CD4-positive, alpha-beta T cell (primary cell): Measurements from ENCODE around the gene CX3CL1. TPM values are rescaled to one million over a fixed set of nuclear protein-coding genes. Genes with fewer than 3 reads are reported as not detected.

Experiments used
- ATAC-seq: fragments of 200-7000 bp; cut with Tn5 transposase; one replicate; pipeline ENCODE4 v1.10.0; 2022; ENCODE audit warnings: mild to moderate bottlenecking; ENCODE audit not compliant: poor library complexity
- CTCF ChIA-PET: fragments of 350-600 bp; sonication (Branson Sonifier 250); formaldehyde crosslinking; loops from one replicate; lab custom pipeline; 2021; ENCODE audit warnings: antibody characterized with exemption, inconsistent platforms; lab: Charles Lee
- POLR2A ChIA-PET: fragments of 350-600 bp; sonication (Branson Sonifier 250); formaldehyde crosslinking; loops from one replicate; lab custom pipeline; 2021; ENCODE audit warnings: antibody characterized with exemption, inconsistent platforms; lab: Charles Lee
- DNase-seq, 14 experiments: peaks; one replicate each; pipeline ENCODE4 v3.0.0-alpha.2; 2013 to 2020; ENCODE audit warnings: mixed read lengths in 2 of 14
- H3K27ac ChIP-seq, 2 donors: one replicate each; pipeline versions ENCODE4 v1.5.1 to v1.7.0; 2013; ENCODE audit warnings: low read length in 2 of 2, low read depth in 1 of 2, mild to moderate bottlenecking in 1 of 2
- H3K27me3 ChIP-seq, 2 experiments: 1 replicate in 1 of 2; 2 replicates in 1 of 2; pipeline versions ENCODE4 v1.6.1 to v1.7.0; 2013; ENCODE audit warnings: low read length in 2 of 2, control low read depth in 1 of 2, mild to moderate bottlenecking in 1 of 2, moderate library complexity in 1 of 2; ENCODE audit not compliant: insufficient read depth in 2 of 2, control insufficient read depth in 1 of 2
- H3K36me3 ChIP-seq: one replicate; pipeline ENCODE4 v1.6.1; 2013; ENCODE audit warnings: low read length, control low read depth; ENCODE audit not compliant: insufficient read depth
- H3K4me1 ChIP-seq: one replicate; pipeline ENCODE4 v1.6.1; 2013; ENCODE audit warnings: low read length, control low read depth; ENCODE audit not compliant: insufficient read depth
- H3K4me3 ChIP-seq: one replicate; pipeline ENCODE4 v1.5.1; 2013; ENCODE audit warnings: mild to moderate bottlenecking, low read length, moderate library complexity
- H3K9me3 ChIP-seq, 2 experiments: 1 replicate in 1 of 2; 2 replicates in 1 of 2; pipeline versions ENCODE4 v1.6.1 to v1.7.0; 2013; ENCODE audit warnings: low read length in 2 of 2, mild to moderate bottlenecking in 2 of 2, control low read depth in 1 of 2, moderate library complexity in 1 of 2; ENCODE audit not compliant: control insufficient read depth in 1 of 2, insufficient read depth in 1 of 2
- H3K27ac Mint-ChIP-seq: one replicate; pipeline ENCODE4 v1.8.0; 2020; ENCODE audit warnings: mixed read lengths
- H3K27me3 Mint-ChIP-seq: one replicate; pipeline ENCODE4 v1.8.0; 2021; ENCODE audit warnings: mixed read lengths
- H3K36me3 Mint-ChIP-seq: one replicate; pipeline ENCODE4 v1.8.0; 2021; ENCODE audit warnings: low read depth, mixed read lengths
- H3K4me1 Mint-ChIP-seq: one replicate; pipeline ENCODE4 v1.8.0; 2021; ENCODE audit warnings: low read depth, mixed read lengths
- H3K4me3 Mint-ChIP-seq: one replicate; pipeline ENCODE4 v1.8.0; 2020; ENCODE audit warnings: mild to moderate bottlenecking, mixed read lengths
- H3K9me3 Mint-ChIP-seq: one replicate; pipeline ENCODE4 v1.8.0; 2020; ENCODE audit warnings: mixed read lengths
- intact Hi-C, 2 experiments: fragments of 100-400 bp; cut with DNase I in 1 of 2; cut with micrococcal nuclease in 1 of 2; formaldehyde crosslinking; loops; one replicate each; pipeline versions ENCODE4 v1.15.1 to v1.9.0; 2023 to 2025; cut with DNase I, micrococcal nuclease
- total RNA-seq, 174 experiments: library from RNA in 2 of 174; stranded (reverse) in 2 of 174; gene quantifications; one replicate each; pipeline ENCODE4 v1.2.3 and lab custom pipeline; 2021 to 2026
- TF ChIP-seq, protein P1 (sequence below): fragments of 200-600 bp; IDR thresholded peaks from one replicate; pipeline ENCODE4 v1.8.0; 2022; ENCODE audit warnings: antibody characterized with exemption, mild to moderate bottlenecking

The CX3CL1 gene
- total RNA-seq, 2 experiments from 2014 or later: not detected

DNA sequence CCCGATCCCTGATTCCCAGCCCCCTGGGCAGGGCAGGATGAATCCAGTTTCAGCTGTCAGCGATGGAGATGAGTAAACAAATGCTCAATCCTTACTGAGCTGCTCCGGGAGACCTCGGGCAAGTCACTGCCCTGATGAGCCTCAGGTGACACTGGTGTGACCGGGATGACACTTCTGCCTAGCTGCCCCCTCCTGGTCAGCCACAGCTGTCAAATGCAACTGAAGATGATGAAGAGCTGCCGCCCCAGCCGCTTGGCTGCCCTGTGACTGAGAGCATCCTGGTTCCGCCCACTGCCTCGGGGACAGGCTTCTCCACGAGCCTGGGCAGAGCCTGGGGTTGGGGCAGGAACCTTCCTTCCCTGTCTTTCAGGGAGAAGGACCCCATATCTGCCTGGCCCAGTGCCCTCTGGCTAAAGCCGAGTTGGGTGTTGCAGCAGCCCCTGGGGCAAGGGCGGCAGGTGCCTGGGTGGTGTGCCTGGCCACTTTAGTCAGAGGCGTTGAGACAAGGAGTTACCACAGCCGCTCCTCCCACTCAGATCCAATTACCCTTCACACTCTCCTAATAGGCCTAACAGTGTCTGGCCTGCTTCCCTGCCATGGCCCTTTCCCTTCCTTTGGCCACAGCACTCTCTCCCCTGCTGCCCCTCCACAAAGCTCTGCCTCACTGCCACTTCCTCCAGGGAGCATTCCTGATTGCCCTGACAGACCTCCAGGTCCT is 37.7 kb downstream of the CX3CL1 start:
- no peak for ATAC-seq
- Mint-ChIP-seq H3K9me3 (no peaks in the 10 kb centered on the region), H3K27me3 (no peaks in the 10 kb centered on the region), H3K4me1 (no peaks in the 10 kb centered on the region), H3K27ac (no peak overlapping the region), H3K4me3 (no peak overlapping the region), H3K36me3 (no peaks in the 10 kb centered on the region)
- no peak for DNase-seq
- intact Hi-C loops: loop anchor here in 1 of 2 experiments (10.0 kb wide), 1 partner anchor 325 kb away; no protein-coding TSS in a partner anchor
- ChIA-PET CTCF (no interaction called here), POLR2A (no interaction called here)
- Histone ChIP-seq H3K27me3 (no peaks in the 10 kb centered on the region), H3K9me3 (no peaks in the 10 kb centered on the region), H3K4me3 (no peak overlapping the region), H3K36me3 (no peaks in the 10 kb centered on the region), H3K4me1 (no peaks in the 10 kb centered on the region), H3K27ac (no peak overlapping the region)
- TF ChIP-seq, protein P1, sequence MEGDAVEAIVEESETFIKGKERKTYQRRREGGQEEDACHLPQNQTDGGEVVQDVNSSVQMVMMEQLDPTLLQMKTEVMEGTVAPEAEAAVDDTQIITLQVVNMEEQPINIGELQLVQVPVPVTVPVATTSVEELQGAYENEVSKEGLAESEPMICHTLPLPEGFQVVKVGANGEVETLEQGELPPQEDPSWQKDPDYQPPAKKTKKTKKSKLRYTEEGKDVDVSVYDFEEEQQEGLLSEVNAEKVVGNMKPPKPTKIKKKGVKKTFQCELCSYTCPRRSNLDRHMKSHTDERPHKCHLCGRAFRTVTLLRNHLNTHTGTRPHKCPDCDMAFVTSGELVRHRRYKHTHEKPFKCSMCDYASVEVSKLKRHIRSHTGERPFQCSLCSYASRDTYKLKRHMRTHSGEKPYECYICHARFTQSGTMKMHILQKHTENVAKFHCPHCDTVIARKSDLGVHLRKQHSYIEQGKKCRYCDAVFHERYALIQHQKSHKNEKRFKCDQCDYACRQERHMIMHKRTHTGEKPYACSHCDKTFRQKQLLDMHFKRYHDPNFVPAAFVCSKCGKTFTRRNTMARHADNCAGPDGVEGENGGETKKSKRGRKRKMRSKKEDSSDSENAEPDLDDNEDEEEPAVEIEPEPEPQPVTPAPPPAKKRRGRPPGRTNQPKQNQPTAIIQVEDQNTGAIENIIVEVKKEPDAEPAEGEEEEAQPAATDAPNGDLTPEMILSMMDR: no peak

DNA sequence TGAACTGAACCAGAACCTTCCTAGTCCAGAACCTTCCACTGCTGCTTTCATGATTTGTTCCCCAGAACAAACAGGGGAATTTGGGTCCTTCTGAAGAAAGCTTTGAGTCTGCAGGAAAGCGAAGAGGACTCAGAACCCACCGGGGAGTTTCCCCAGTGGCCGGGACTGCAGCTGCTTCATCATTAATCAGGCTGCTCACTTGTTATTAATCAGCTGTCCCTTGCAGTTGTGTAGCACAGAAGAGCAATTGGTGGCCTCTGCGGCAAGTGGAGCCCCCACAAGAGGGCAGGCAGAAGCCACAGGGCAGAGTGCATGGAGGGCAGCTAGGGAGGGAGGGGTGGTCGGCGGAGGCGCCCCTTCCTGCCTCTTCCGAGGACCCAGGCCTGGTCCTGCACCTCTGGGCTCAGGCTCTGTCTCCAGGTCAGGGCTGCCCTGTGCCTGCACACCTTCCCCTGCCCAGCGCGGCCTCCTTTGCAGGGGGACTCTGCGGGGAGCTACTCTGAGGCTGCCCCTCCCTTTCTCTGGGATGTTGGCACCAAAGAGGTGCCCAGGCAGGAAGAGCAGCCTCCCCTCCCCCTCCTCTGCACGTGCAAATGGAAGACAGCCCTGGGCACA is 39.2 kb downstream of the CX3CL1 start:
- ChIA-PET POLR2A (no interaction called here), CTCF (no interaction called here)
- no peaks in the 10 kb centered on the region for H3K27me3 Mint-ChIP-seq
- H3K27ac Mint-ChIP-seq: no peak overlapping the region
- no peaks in the 10 kb centered on the region for H3K4me1 Mint-ChIP-seq
- no peaks in the 10 kb centered on the region for H3K27me3 ChIP-seq
- no peak for ATAC-seq
- no peaks in the 10 kb centered on the region for H3K9me3 ChIP-seq
- DNase-seq: no peak
- TF ChIP-seq, protein P1: no peak
- no peak overlapping the region for H3K4me3 Mint-ChIP-seq
- H3K4me3 ChIP-seq: no peak overlapping the region
- intact Hi-C loops: loop anchor here in 1 of 2 experiments (10.0 kb wide), 1 partner anchor 327 kb away; no protein-coding TSS in a partner anchor
- H3K9me3 Mint-ChIP-seq: no peaks in the 10 kb centered on the region
- no peaks in the 10 kb centered on the region for H3K36me3 ChIP-seq
- no peaks in the 10 kb centered on the region for H3K36me3 Mint-ChIP-seq
- peaks cover 3% of the 10 kb centered on the region for H3K4me1 ChIP-seq
- no peak overlapping the region for H3K27ac ChIP-seq

DNA sequence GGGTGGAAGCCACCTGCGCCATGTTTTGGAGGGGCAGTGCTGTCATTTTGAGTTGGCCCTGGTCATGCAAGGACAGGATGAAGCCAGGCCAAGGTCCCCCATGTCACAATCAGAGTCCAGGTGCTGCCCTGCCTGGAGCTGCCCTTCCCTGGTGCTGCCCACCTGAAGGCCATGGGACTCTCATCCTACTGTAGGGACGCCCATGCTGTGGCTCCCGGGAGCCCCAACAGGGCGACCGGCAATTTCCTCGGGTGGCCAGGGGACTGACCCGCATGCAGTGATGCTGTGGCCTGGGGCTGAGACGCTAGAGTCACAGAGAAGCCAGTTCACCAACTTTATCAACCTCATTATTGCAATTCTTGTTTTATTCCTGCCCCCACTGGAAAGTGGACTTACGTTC is 40.3 kb downstream of the CX3CL1 start:
- no peaks in the 10 kb centered on the region for H3K9me3 ChIP-seq
- no peak overlapping the region for H3K27ac ChIP-seq
- CTCF ChIA-PET: no interaction called here
- H3K27me3 ChIP-seq: no peaks in the 10 kb centered on the region
- intact Hi-C loops: loop anchor here in 1 of 2 experiments (10.0 kb wide), 1 partner anchor 328 kb away; no protein-coding TSS in a partner anchor
- DNase-seq: no peak
- Mint-ChIP-seq H3K4me3 (no peak overlapping the region), H3K9me3 (no peaks in the 10 kb centered on the region), H3K4me1 (peaks cover 7% of the 10 kb centered on the region), H3K36me3 (no peaks in the 10 kb centered on the region), H3K27ac (no peak overlapping the region), H3K27me3 (no peaks in the 10 kb centered on the region)
- ATAC-seq: no peak
- H3K4me1 ChIP-seq: peaks cover 14% of the 10 kb centered on the region
- TF ChIP-seq, protein P1: no peak
- H3K36me3 ChIP-seq: no peaks in the 10 kb centered on the region
- H3K4me3 ChIP-seq: no peak overlapping the region
- POLR2A ChIA-PET: interaction anchor here (1.2 kb wide), 1 partner anchor 50 kb away, joined by 3 read pairs; the partner anchor contains the start of gene POLR2C
